ENCODE data around the gene LMO1. TPM values are rescaled to one million over a fixed set of nuclear protein-coding genes. Genes with fewer than 3 reads are reported as not detected.

The LMO1 gene
- total RNA-seq, 1 donor = not detected

DNA sequence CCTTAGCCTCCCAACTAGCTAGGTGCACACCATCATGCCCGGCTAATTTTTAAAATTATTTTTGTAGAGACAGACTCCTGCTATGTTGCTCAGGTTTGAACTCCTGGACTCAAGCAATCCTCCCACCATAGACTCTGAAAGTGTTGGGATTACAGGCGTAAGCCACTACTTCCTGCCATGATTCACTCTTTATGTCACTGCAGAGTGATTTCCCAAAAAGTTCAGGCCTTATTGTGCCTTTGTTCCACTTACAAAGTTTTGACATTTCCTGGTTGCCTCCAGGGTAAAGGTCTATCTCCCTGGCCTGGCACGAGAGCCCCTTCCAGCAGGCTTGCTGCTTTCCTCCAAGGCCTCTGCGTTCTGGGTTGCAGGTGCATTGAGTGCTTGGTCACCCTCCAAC lies 50.3 kb downstream of the LMO1 start:
- no peak for DNase-seq (ENCODE audit: insufficient read length, low spot score, missing footprints)
- TF ChIP-seq, protein P1, sequence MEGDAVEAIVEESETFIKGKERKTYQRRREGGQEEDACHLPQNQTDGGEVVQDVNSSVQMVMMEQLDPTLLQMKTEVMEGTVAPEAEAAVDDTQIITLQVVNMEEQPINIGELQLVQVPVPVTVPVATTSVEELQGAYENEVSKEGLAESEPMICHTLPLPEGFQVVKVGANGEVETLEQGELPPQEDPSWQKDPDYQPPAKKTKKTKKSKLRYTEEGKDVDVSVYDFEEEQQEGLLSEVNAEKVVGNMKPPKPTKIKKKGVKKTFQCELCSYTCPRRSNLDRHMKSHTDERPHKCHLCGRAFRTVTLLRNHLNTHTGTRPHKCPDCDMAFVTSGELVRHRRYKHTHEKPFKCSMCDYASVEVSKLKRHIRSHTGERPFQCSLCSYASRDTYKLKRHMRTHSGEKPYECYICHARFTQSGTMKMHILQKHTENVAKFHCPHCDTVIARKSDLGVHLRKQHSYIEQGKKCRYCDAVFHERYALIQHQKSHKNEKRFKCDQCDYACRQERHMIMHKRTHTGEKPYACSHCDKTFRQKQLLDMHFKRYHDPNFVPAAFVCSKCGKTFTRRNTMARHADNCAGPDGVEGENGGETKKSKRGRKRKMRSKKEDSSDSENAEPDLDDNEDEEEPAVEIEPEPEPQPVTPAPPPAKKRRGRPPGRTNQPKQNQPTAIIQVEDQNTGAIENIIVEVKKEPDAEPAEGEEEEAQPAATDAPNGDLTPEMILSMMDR (IDR thresholded peaks at IDR 0.05; ENCODE audit: extremely low read depth, low read depth, low read length) = no peak
- peaks cover 30% of the 10 kb centered on the region for H3K27me3 ChIP-seq (ENCODE audit: insufficient read depth, low read length)
- H3K4me1 ChIP-seq (ENCODE audit: insufficient read depth, low read length) = no peaks in the 10 kb centered on the region
- no peaks in the 10 kb centered on the region for H3K9me3 ChIP-seq (ENCODE audit: low read depth, low read length)
- no peak overlapping the region for H2AFZ ChIP-seq (ENCODE audit: low read length)
- no peak overlapping the region for H3K4me3 ChIP-seq (ENCODE audit: insufficient read depth, low read length)
- no peaks in the 10 kb centered on the region for H3K36me3 ChIP-seq (ENCODE audit: insufficient read depth, low read length)
- no peaks in the 10 kb centered on the region for H4K20me1 ChIP-seq (ENCODE audit: insufficient read depth, low read length)
- no peak overlapping the region for H3K27ac ChIP-seq (ENCODE audit: low read depth, low read length)
- no peak overlapping the region for H3K4me2 ChIP-seq (ENCODE audit: insufficient read depth, low read length)
- H3K79me2 ChIP-seq (ENCODE audit: insufficient read depth, low read length) = no peaks in the 10 kb centered on the region

DNA sequence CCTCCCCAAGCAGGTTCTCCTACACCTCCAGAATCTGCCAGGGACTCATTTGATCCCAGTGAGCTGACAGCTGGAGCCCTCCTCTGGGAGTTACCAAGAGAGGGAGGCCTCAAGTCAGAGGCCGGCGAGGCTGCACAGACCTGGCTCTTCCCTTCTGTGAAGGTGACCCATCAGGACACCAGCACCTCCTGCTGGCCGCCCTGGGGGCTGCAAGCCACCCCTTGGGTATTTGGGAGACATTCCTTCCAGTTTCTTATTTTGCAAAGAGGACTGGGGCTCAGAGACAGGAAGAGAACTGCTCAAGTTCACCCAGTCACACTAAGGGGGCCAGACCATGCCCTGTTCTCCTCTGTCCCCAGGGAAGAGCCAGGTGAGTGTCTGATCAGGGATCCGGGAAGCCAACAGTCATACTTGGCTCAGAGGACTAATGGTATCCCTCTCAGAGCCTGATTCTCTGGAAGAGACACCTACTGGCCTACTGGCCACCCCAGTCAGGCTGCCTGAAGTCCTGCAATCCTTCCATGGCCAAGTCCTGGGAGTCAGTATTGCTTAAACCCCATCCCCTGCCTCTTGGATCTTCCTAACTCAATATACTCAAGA lies 54.4 kb downstream of the LMO1 start:
- Histone ChIP-seq H3K27ac (ENCODE audit: low read depth, low read length) (no peak overlapping the region), H3K79me2 (ENCODE audit: insufficient read depth, low read length) (no peaks in the 10 kb centered on the region), H3K4me1 (ENCODE audit: insufficient read depth, low read length) (no peaks in the 10 kb centered on the region), H3K27me3 (ENCODE audit: insufficient read depth, low read length) (peaks cover 22% of the 10 kb centered on the region), H4K20me1 (ENCODE audit: insufficient read depth, low read length) (no peaks in the 10 kb centered on the region), H3K4me2 (ENCODE audit: insufficient read depth, low read length) (no peak overlapping the region), H3K36me3 (ENCODE audit: insufficient read depth, low read length) (no peaks in the 10 kb centered on the region), H2AFZ (ENCODE audit: low read length) (no peak overlapping the region), H3K9me3 (ENCODE audit: low read depth, low read length) (no peaks in the 10 kb centered on the region), H3K4me3 (ENCODE audit: insufficient read depth, low read length) (no peak overlapping the region)
- TF ChIP-seq, protein P1 (IDR thresholded peaks at IDR 0.05; ENCODE audit: extremely low read depth, low read depth, low read length) = peak; percentile 34
- peak; percentile 54 for DNase-seq (ENCODE audit: insufficient read length, low spot score, missing footprints)

DNA sequence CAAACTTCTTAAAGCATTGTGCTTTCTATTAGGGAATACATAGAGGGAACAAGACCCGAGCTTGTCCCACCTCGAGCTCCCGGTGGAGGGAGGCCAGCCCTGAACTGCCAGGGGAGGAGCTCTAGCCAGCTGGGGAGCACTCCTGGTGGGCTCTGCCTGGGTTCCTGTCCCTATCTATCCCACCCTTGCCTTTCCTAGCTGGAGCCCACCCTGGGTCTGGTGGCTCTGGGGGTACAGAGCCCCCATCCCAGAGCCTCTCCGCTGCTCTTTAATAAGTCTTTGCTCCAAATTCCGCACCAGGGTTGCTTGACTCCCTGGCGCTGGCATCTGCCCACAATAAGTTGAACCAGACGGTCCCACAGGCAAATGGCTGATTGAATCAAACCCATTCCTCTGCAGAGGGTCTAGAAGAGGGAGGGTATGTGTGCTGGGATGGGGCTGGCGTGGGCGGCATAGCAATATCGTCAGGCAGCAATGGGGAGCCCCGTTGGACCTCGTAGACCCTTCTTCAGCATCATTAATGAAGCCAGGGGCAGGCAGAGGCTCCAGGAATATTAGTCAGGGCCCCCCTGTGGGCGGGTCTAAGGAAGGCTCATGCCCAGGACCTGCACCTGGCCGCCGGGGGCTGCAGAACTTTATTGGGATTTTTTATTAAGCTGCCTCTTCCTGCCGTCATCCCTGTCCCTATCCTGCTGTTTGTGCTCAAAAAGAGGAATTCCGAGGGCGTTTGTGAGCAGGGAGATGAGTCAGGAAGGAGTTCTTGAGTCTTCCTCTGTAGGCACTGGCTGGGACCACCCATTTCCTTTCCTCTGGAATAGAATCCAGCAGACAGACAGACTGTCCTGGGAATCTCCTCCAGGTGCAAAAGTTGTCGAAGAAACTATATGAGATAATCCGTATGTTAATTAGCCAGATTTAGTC lies 56.3 kb downstream of the LMO1 start:
- H3K79me2 ChIP-seq (ENCODE audit: insufficient read depth, low read length) = no peaks in the 10 kb centered on the region
- H2AFZ ChIP-seq (ENCODE audit: low read length) = no peak overlapping the region
- no peaks in the 10 kb centered on the region for H3K36me3 ChIP-seq (ENCODE audit: insufficient read depth, low read length)
- no peak for DNase-seq (ENCODE audit: insufficient read length, low spot score, missing footprints)
- no peak overlapping the region for H3K4me3 ChIP-seq (ENCODE audit: insufficient read depth, low read length)
- H4K20me1 ChIP-seq (ENCODE audit: insufficient read depth, low read length) = no peaks in the 10 kb centered on the region
- H3K27me3 ChIP-seq (ENCODE audit: insufficient read depth, low read length) = peaks cover 23% of the 10 kb centered on the region
- H3K4me2 ChIP-seq (ENCODE audit: insufficient read depth, low read length) = no peak overlapping the region
- TF ChIP-seq, protein P1 (IDR thresholded peaks at IDR 0.05; ENCODE audit: extremely low read depth, low read depth, low read length) = no peak
- no peak overlapping the region for H3K27ac ChIP-seq (ENCODE audit: low read depth, low read length)
- no peaks in the 10 kb centered on the region for H3K9me3 ChIP-seq (ENCODE audit: low read depth, low read length)
- no peaks in the 10 kb centered on the region for H3K4me1 ChIP-seq (ENCODE audit: insufficient read depth, low read length)

Data from osteoblast (primary cell).